H9 (cell line): Measurements from ENCODE around the gene DAB2IP. TPM values are rescaled to one million over a fixed set of nuclear protein-coding genes. Genes with fewer than 3 reads are reported as not detected.

Experiments
- DNase-seq: peaks from one replicate; pipeline ENCODE4 v3.0.0-alpha.2; 2017
- H2AFZ ChIP-seq: one replicate; pipeline ENCODE4 v1.6.1; 2013; ENCODE audit warnings: mild to moderate bottlenecking, low read length, control low read depth, moderate library complexity
- H2AK5ac ChIP-seq: 2 replicates; pipeline ENCODE4 v1.6.1; 2013; ENCODE audit warnings: low read length, control low read depth, mixed read lengths; ENCODE audit not compliant: insufficient read length
- H2BK120ac ChIP-seq: one replicate; pipeline ENCODE4 v1.6.1; 2013; ENCODE audit warnings: low read depth, mild to moderate bottlenecking, low read length, control low read depth, inconsistent platforms; ENCODE audit not compliant: poor library complexity, severe bottlenecking
- H2BK12ac ChIP-seq: 2 replicates; pipeline ENCODE4 v1.6.1; 2013; ENCODE audit warnings: low read length, control low read depth, mixed read lengths, low read depth; ENCODE audit not compliant: insufficient read length
- H2BK15ac ChIP-seq: 2 replicates; pipeline ENCODE4 v1.6.1; 2013; ENCODE audit warnings: low read depth, low read length, control low read depth
- H2BK20ac ChIP-seq: one replicate; pipeline ENCODE4 v1.6.1; 2013; ENCODE audit warnings: low read depth, mild to moderate bottlenecking, low read length, control low read depth, inconsistent platforms; ENCODE audit not compliant: poor library complexity, severe bottlenecking
- H2BK5ac ChIP-seq: 2 replicates; pipeline ENCODE4 v1.6.1; 2013; ENCODE audit warnings: low read length, control low read depth, mixed read lengths; ENCODE audit not compliant: insufficient read length
- H3K14ac ChIP-seq: 2 replicates; pipeline ENCODE4 v1.6.1; 2013; ENCODE audit warnings: low read length, control low read depth; ENCODE audit not compliant: insufficient read depth
- H3K18ac ChIP-seq: 2 replicates; pipeline ENCODE4 v1.6.1; 2013; ENCODE audit warnings: low read depth, mild to moderate bottlenecking, mixed read lengths, low read length, control low read depth; ENCODE audit not compliant: insufficient read length
- H3K23ac ChIP-seq: 2 replicates; pipeline ENCODE4 v1.6.1; 2013; ENCODE audit warnings: low read length, control low read depth, mixed read lengths, low read depth; ENCODE audit not compliant: insufficient read length
- H3K23me2 ChIP-seq: 2 replicates; pipeline ENCODE4 v1.6.1; 2013; ENCODE audit warnings: low read depth, mild to moderate bottlenecking, mixed read lengths, low read length, control low read depth; ENCODE audit not compliant: insufficient read length, poor library complexity, severe bottlenecking
- H3K27ac ChIP-seq: 2 replicates; pipeline ENCODE4 v1.5.1; 2013; ENCODE audit warnings: low read length, control low read depth, mixed read lengths, low read depth; ENCODE audit not compliant: insufficient read length
- H3K27me3 ChIP-seq: 2 replicates; pipeline ENCODE4 v1.6.1; 2013; ENCODE audit warnings: low read length, control low read depth, inconsistent platforms; ENCODE audit not compliant: insufficient read depth
- H3K4ac ChIP-seq: 2 replicates; pipeline ENCODE4 v1.6.1; 2013; ENCODE audit warnings: low read depth, mild to moderate bottlenecking, control low read depth, inconsistent platforms, low read length, moderate library complexity
- H3K4me1 ChIP-seq: 2 replicates; pipeline ENCODE4 v1.6.1; 2013; ENCODE audit warnings: low read length, control low read depth, inconsistent platforms; ENCODE audit not compliant: insufficient read depth
- H3K4me2 ChIP-seq: 2 replicates; pipeline ENCODE4 v1.6.1; 2013; ENCODE audit warnings: low read length, control low read depth, mixed read lengths; ENCODE audit not compliant: insufficient read length, insufficient read depth
- H3K56ac ChIP-seq: 2 replicates; pipeline ENCODE4 v1.6.1; 2013; ENCODE audit warnings: low read depth, mild to moderate bottlenecking, mixed read lengths, low read length, control low read depth; ENCODE audit not compliant: insufficient read length
- H3K79me1 ChIP-seq: 2 replicates; pipeline ENCODE4 v1.6.1; 2013; ENCODE audit warnings: low read depth, mild to moderate bottlenecking, moderate library complexity, low read length, control low read depth, inconsistent platforms; ENCODE audit not compliant: insufficient read depth, poor library complexity, severe bottlenecking
- H3K79me2 ChIP-seq: 2 replicates; pipeline ENCODE4 v1.6.1; 2013; ENCODE audit warnings: low read length, control low read depth, inconsistent platforms; ENCODE audit not compliant: insufficient read depth
- H3K9ac ChIP-seq: 2 replicates; pipeline ENCODE4 v1.6.1; 2013; ENCODE audit warnings: low read length, control low read depth, mixed read lengths; ENCODE audit not compliant: insufficient read length; ENCODE audit errors: extremely low read depth
- H3K9me3 ChIP-seq: one replicate; pipeline ENCODE4 v1.6.1; 2013; ENCODE audit warnings: low read depth, low read length, inconsistent platforms; ENCODE audit not compliant: control insufficient read depth
- H3T11ph ChIP-seq: one replicate; pipeline ENCODE4 v1.6.1; 2013; ENCODE audit warnings: mild to moderate bottlenecking, low read length, control low read depth, inconsistent platforms
- H4K20me1 ChIP-seq: one replicate; pipeline ENCODE4 v1.6.1; 2013; ENCODE audit not compliant: control insufficient read depth, insufficient read length, insufficient read depth
- H4K5ac ChIP-seq: 2 replicates; pipeline ENCODE4 v1.6.1; 2013; ENCODE audit warnings: low read depth, mild to moderate bottlenecking, mixed read lengths, low read length, control low read depth; ENCODE audit not compliant: insufficient read length
- H4K8ac ChIP-seq: replicated peaks from 2 replicates; pipeline ENCODE4 v1.6.1; 2013; ENCODE audit warnings: low read length, control low read depth, mixed read lengths, low read depth; ENCODE audit not compliant: insufficient read length
- H4K91ac ChIP-seq: 2 replicates; pipeline ENCODE4 v1.6.1; 2013; ENCODE audit warnings: low read depth, mild to moderate bottlenecking, moderate library complexity, mixed read lengths, low read length, control low read depth; ENCODE audit not compliant: insufficient read length
- H3K27ac Mint-ChIP-seq, 3 experiments: 2 replicates in 2 of 3; 3 replicates in 1 of 3; pipeline ENCODE4 v1.8.0; 2020 to 2021; ENCODE audit warnings: mixed read lengths in 3 of 3, mild to moderate bottlenecking in 1 of 3, moderate library complexity in 1 of 3
- H3K27me3 Mint-ChIP-seq: 2 replicates; pipeline ENCODE4 v1.8.0; 2021; ENCODE audit warnings: low read depth, mild to moderate bottlenecking, moderate library complexity, mixed read lengths
- H3K36me3 Mint-ChIP-seq, 3 experiments: 2 replicates in 2 of 3; 3 replicates in 1 of 3; pipeline ENCODE4 v1.8.0; 2020 to 2021; ENCODE audit warnings: low read depth in 3 of 3, mixed read lengths in 3 of 3; ENCODE audit not compliant: insufficient read depth in 1 of 3
- H3K4me1 Mint-ChIP-seq, 2 experiments: 2 replicates each; pipeline ENCODE4 v1.8.0; 2020; ENCODE audit warnings: mixed read lengths in 2 of 2
- H3K4me3 Mint-ChIP-seq, 2 experiments: 2 replicates in 1 of 2; 3 replicates in 1 of 2; pipeline ENCODE4 v1.8.0; 2020 to 2021; ENCODE audit warnings: mild to moderate bottlenecking in 2 of 2, mixed read lengths in 2 of 2, moderate library complexity in 1 of 2
- H3K9me3 Mint-ChIP-seq, 2 experiments: 2 replicates in 1 of 2; 3 replicates in 1 of 2; pipeline ENCODE4 v1.8.0; 2020; ENCODE audit warnings: mild to moderate bottlenecking in 2 of 2, mixed read lengths in 2 of 2, moderate library complexity in 1 of 2
- CTCF ChIP-seq: fragments of 200-600 bp; sonication (generic); conservative IDR thresholded peaks from 3 replicates; pipeline ENCODE4 v1.8.0; 2021; ENCODE audit warnings: antibody characterized with exemption, mild to moderate bottlenecking
- WGBS: extraction: QIAGEN DNeasy Blood & Tissue Kit; methylation state at CpG from one replicate; pipeline ENCODE4 v1.1.7; 2013; ENCODE audit warnings: missing lambda C conversion rate, low lambda C conversion rate, mixed read lengths; ENCODE audit not compliant: insufficient read length; ENCODE audit errors: extremely low coverage; 5-methylcytosine and 5-hydroxymethylcytosine counted together
- total RNA-seq: library from RNA; stranded (reverse); gene quantifications from 2 replicates; pipeline ENCODE4 v1.2.1, GENCODE V29; 2021

The DAB2IP gene
- total RNA-seq, 1 experiment from 2014 or later: 22.6 TPM

- H3T11ph ChIP-seq: no peak overlapping the region
- Mint-ChIP-seq H3K4me1 (peaks cover 34 to 37% of the 10 kb centered on the region in 2 experiments), H3K9me3 (no peaks in the 10 kb centered on the region), H3K4me3 (no peak overlapping the region), H3K27ac (no peak overlapping the region), H3K27me3 (peaks cover 56% of the 10 kb centered on the region), H3K36me3 (peaks cover 0 to 4% (median 0%) of the 10 kb centered on the region in 3 experiments; a peak in 2 of 7 replicates)
- peaks cover 4% of the 10 kb centered on the region; the same call in 1 of the 2 replicates for H3K4me1 ChIP-seq
- H3K79me1 ChIP-seq: no peaks in the 10 kb centered on the region
- H2BK15ac ChIP-seq: no peak overlapping the region
- H2BK20ac ChIP-seq: no peak overlapping the region
- H3K27me3 ChIP-seq: no peaks in the 10 kb centered on the region
- H2BK120ac ChIP-seq: no peak overlapping the region
- no peak for TF ChIP-seq CTCF
- no peak overlapping the region for H3K23ac ChIP-seq
- H4K20me1 ChIP-seq: no peaks in the 10 kb centered on the region
- no peak overlapping the region for H3K4ac ChIP-seq
- H3K4me2 ChIP-seq: no peak overlapping the region
- H4K8ac ChIP-seq: no peak overlapping the region
- H3K56ac ChIP-seq: no peak overlapping the region
- H3K79me2 ChIP-seq: no peaks in the 10 kb centered on the region
- no peak overlapping the region for H3K18ac ChIP-seq
- H3K9me3 ChIP-seq: no peaks in the 10 kb centered on the region
- no peak overlapping the region for H4K5ac ChIP-seq
- no peak overlapping the region for H3K14ac ChIP-seq
- H2AK5ac ChIP-seq: no peak overlapping the region
- no peak overlapping the region for H2BK12ac ChIP-seq
- no peak overlapping the region for H3K9ac ChIP-seq
- H2BK5ac ChIP-seq: no peak overlapping the region
- no peak overlapping the region for H4K91ac ChIP-seq
- H2AFZ ChIP-seq: no peak overlapping the region
- no CpG with 5 or more reads among the region's 6 CpGs for WGBS
- no peaks in the 10 kb centered on the region for H3K23me2 ChIP-seq
- DNase-seq: no peak
- H3K27ac ChIP-seq: no peak overlapping the region
Measured at GRCh38 chr9:121691890-121692289, 40.5 kb downstream of the DAB2IP start.
